Sigmoid colon (tissue), 3 donors: ENCODE data around the gene PRPF40B.

Experiments used
- CTCF ChIP-seq, 4 experiments: fragments of 450-650 bp in 3 of 4; fragments of 200-600 bp in 1 of 4; IDR thresholded peaks; one replicate each; pipeline ENCODE4 v1.5.1; 2016 to 2019; ENCODE audit warnings: antibody characterized with exemption in 4 of 4, mild to moderate bottlenecking in 3 of 4, moderate library complexity in 2 of 4
- POLR2A ChIP-seq, 2 donors: fragments of 450-650 bp; IDR thresholded peaks; one replicate each; pipeline ENCODE4 v1.6.1; 2016; ENCODE audit warnings: antibody characterized with exemption in 2 of 2, mild to moderate bottlenecking in 2 of 2, moderate library complexity in 2 of 2

- peak; percentile 53 to 80 (median 78) for TF ChIP-seq CTCF (IDR thresholded peaks at IDR 0.05)
- TF ChIP-seq POLR2A (IDR thresholded peaks at IDR 0.05): no peak
Measured at GRCh38 chr12:49580572-49581535, 42.5 kb upstream of the PRPF40B start.
